Measurements from ENCODE around the gene CNTN1.

GRCh38 chr12:40915172-40915571 is 222.9 kb downstream of the CNTN1 start:
- TF ChIP-seq EZH2 (IDR thresholded peaks at IDR 0.05) (no peak), CTCF (IDR thresholded peaks at IDR 0.05 in 2 of 3, conservative IDR thresholded peaks at IDR 0.05 in 1 of 3; ENCODE audit: borderline replicate concordance in 1 of 3, insufficient read depth in 1 of 3, low read depth in 2 of 3, low read length in 2 of 3) (no peak), YY1 (IDR thresholded peaks at IDR 0.05; ENCODE audit: extremely low read depth, insufficient replicate concordance, low read depth, low read length) (no peak), JUND (IDR thresholded peaks at IDR 0.05) (no peak), POLR2AphosphoS5 (IDR thresholded peaks at IDR 0.05; ENCODE audit: low read depth, low read length) (no peak), EZH2phosphoT487 (IDR thresholded peaks at IDR 0.05; ENCODE audit: borderline replicate concordance) (no peak), POLR2A (IDR thresholded peaks at IDR 0.05; ENCODE audit: borderline replicate concordance, extremely low read depth, insufficient read depth, insufficient read length) (no peak), SIN3A (IDR thresholded peaks at IDR 0.05; ENCODE audit: low read depth) (no peak), REST (IDR thresholded peaks at IDR 0.05; ENCODE audit: low read depth) (no peak), CEBPB (IDR thresholded peaks at IDR 0.05; ENCODE audit: low read depth) (no peak), EGR1 (IDR thresholded peaks at IDR 0.05; ENCODE audit: low read depth) (no peak), ELF1 (IDR thresholded peaks at IDR 0.05; ENCODE audit: borderline replicate concordance, low read depth) (no peak)

All from HCT116 (cell line).